HepG2 (cell line): ENCODE data around the gene TFAP2E. TPM values are rescaled to one million over a fixed set of nuclear protein-coding genes. Genes with fewer than 3 reads are reported as not detected.

Experiments used
- ATAC-seq: fragments of 200-7000 bp; cut with Tn5 transposase; 3 replicates; pipeline ENCODE4 v1.9.1; 2020; ENCODE audit warnings: mild to moderate bottlenecking, moderate library complexity
- BruUV-seq: library from RNA; stranded (reverse); fragments of 400-500 nt; replicated peaks from 2 replicates; lab custom pipeline; 2021; lab: Mats Ljungman, UMichigan
- CTCF ChIA-PET: fragments of 300-600 bp; formaldehyde crosslinking; extraction: SDS; loops from one replicate; lab custom pipeline; 2021; ENCODE audit warnings: low total read pairs, inconsistent platforms, low intra/inter-chr PET ratio; lab: Yijun Ruan, JAX
- POLR2A ChIA-PET: fragments of 350-600 bp; sonication (Branson Sonifier 250); formaldehyde crosslinking; loops from one replicate; lab custom pipeline; 2020; ENCODE audit warnings: antibody characterized with exemption, inconsistent platforms; lab: Yijun Ruan, JAX
- DNase-seq: peaks from one replicate; pipeline ENCODE4 v3.0.0-alpha.2; 2015; ENCODE audit warnings: low spot score
- FAIRE-seq: peaks from 3 replicates; lab custom pipeline; 2011; peaks lifted over from hg19 to GRCh38; lab: Jason Lieb, UNC
- H2AFZ ChIP-seq: one replicate; pipeline ENCODE4 v1.6.1; 2011; ENCODE audit warnings: low read length, inconsistent platforms
- H3K27ac ChIP-seq: fragments of 300-600 bp; 3 replicates; pipeline ENCODE4 v1.8.0; 2011; ENCODE audit warnings: mixed run types, mild to moderate bottlenecking, mixed read lengths, low read length, inconsistent platforms; ENCODE audit not compliant: insufficient read depth; ENCODE audit errors: extremely low read length
- H3K27me3 ChIP-seq, 2 experiments: fragments of 200-600 bp in 1 of 2; 2 replicates in 1 of 2; 3 replicates in 1 of 2; pipeline versions ENCODE4 v1.6.0 to v1.8.0; 2011; ENCODE audit warnings: low read length in 2 of 2, mild to moderate bottlenecking in 2 of 2, moderate library complexity in 2 of 2, inconsistent platforms in 1 of 2; ENCODE audit not compliant: insufficient read depth in 2 of 2, control insufficient read depth in 1 of 2
- H3K36me3 ChIP-seq, 2 experiments: fragments of 200-600 bp in 1 of 2; replicated peaks in 1 of 2; 2 replicates in 1 of 2; 3 replicates in 1 of 2; pipeline versions ENCODE4 v1.5.1 to v1.8.0; 2011; ENCODE audit warnings: low read length in 2 of 2, inconsistent platforms in 1 of 2; ENCODE audit not compliant: insufficient read depth in 2 of 2, control insufficient read depth in 1 of 2
- H3K4me1 ChIP-seq: 2 replicates; pipeline ENCODE4 v1.5.1; 2012; ENCODE audit warnings: low read length, inconsistent platforms; ENCODE audit not compliant: insufficient read depth
- H3K4me2 ChIP-seq: 2 replicates; pipeline ENCODE4 v1.6.0; 2011; ENCODE audit warnings: low read depth, low read length, inconsistent platforms
- H3K4me3 ChIP-seq, 3 experiments: fragments of 200-600 bp in 1 of 3; sonication (generic), shearing (Covaris generic) in 1 of 3; replicated peaks in 1 of 3; 2 replicates each; pipeline ENCODE4 v1.5.1; 2011 to 2016; ENCODE audit warnings: low read length in 3 of 3, inconsistent platforms in 2 of 3, low read depth in 2 of 3, mild to moderate bottlenecking in 2 of 3, control low read depth in 1 of 3, mixed read lengths in 1 of 3; ENCODE audit not compliant: insufficient read depth in 1 of 3
- H3K79me2 ChIP-seq: one replicate; pipeline ENCODE4 v1.6.1; 2011; ENCODE audit warnings: low read length, inconsistent platforms; ENCODE audit not compliant: insufficient read depth
- H3K9ac ChIP-seq: 2 replicates; pipeline ENCODE4 v1.6.0; 2011; ENCODE audit warnings: mild to moderate bottlenecking, low read depth, low read length, inconsistent platforms; ENCODE audit not compliant: insufficient read depth
- H3K9me3 ChIP-seq: 2 replicates; pipeline ENCODE4 v1.5.1; 2012; ENCODE audit warnings: mild to moderate bottlenecking, low read length
- H4K20me1 ChIP-seq: 2 replicates; pipeline ENCODE4 v1.6.0; 2011; ENCODE audit warnings: inconsistent platforms, mild to moderate bottlenecking, low read length, moderate library complexity; ENCODE audit not compliant: insufficient read depth
- CEBPZ ChIP-seq: IDR thresholded peaks from 2 replicates; pipeline ENCODE4 v1.6.1; 2012; ENCODE audit warnings: low read length, improper control_type of control experiment
- GMEB1 ChIP-seq: sonication (generic); formaldehyde crosslinking; IDR thresholded peaks from 2 replicates; pipeline ENCODE4 v1.5.1; 2020; ENCODE audit warnings: missing genetic modification reagents, mild to moderate bottlenecking, borderline replicate concordance
- ZNF207 ChIP-seq: fragments of 450-650 bp; IDR thresholded peaks from 2 replicates; pipeline ENCODE4 v1.6.1; 2016; ENCODE audit warnings: antibody characterized with exemption, borderline replicate concordance
- ZNF709 ChIP-seq: sonication (generic); formaldehyde crosslinking; IDR thresholded peaks from 2 replicates; pipeline ENCODE4 v1.5.0; 2020; ENCODE audit warnings: mild to moderate bottlenecking, missing genetic modification reagents
- WGBS: methylation state at CpG from one replicate; pipeline ENCODE4 v1.1.6; 2017; ENCODE audit warnings: low lambda C conversion rate; 5-methylcytosine and 5-hydroxymethylcytosine counted together
- in situ Hi-C: cut with HindIII; loops from 2 replicates; pipeline ENCODE4 v1.10.0; 2017; ENCODE audit warnings: low pct_unique_long_range_greater_than_20kb; ENCODE audit not compliant: extremely low pct_ligation_motif_present
- intact Hi-C: fragments of 100-400 bp; cut with micrococcal nuclease; formaldehyde crosslinking; loops from one replicate; pipeline ENCODE4 v1.10.0; 2022; ENCODE audit not compliant: unreplicated experiment
- polyA plus RNA-seq, 8 experiments: library from polyadenylated mRNA; depleted of rRNA in 3 of 8; stranded (reverse) in 7 of 8; unstranded in 1 of 8; fragments of >200 nt; fragmentation: Illumina TruSeq in 4 of 8; extraction: Trizol in 4 of 8; gene quantifications; 2 replicates each; pipeline versions ENCODE4 v1.2.1 to v1.2.3, GENCODE V29; 2011 to 2016; ENCODE audit warnings: low read depth in 4 of 8, missing spikeins in 1 of 8, mixed read lengths in 1 of 8; ENCODE audit not compliant: insufficient read depth in 1 of 8
- total RNA-seq, 5 experiments: library from RNA; depleted of rRNA; stranded (reverse); fragments of >200 nt; fragmentation: Illumina TruSeq; extraction: Trizol; gene quantifications; 2 replicates each; pipeline ENCODE4 v1.2.3, GENCODE V29; 2016; ENCODE audit warnings: low read depth in 1 of 5

Gene TFAP2E
- total and polyA plus RNA-seq, 2 of the 13 experiments (the other 11 are each of a cell fraction or from before 2014, with no cell fraction given): 0.31 to 0.41 TPM

- no peak for FAIRE-seq
- no peak for DNase-seq
- Histone ChIP-seq H3K79me2 (no peaks in the 10 kb centered on the region), H3K4me2 (no peak overlapping the region), H3K27me3 (no peaks in the 10 kb centered on the region), H3K9me3 (no peaks in the 10 kb centered on the region), H3K9ac (no peak overlapping the region), H3K4me3 (no peak overlapping the region), H2AFZ (no peak overlapping the region), H3K4me1 (peaks cover 15% of the 10 kb centered on the region), H4K20me1 (no peaks in the 10 kb centered on the region)
- CTCF ChIA-PET: no interaction called here
- intact Hi-C loops: no loop called here
- ATAC-seq: no peak
- 93% methylated on average over 7 of the region's 7 CpGs for WGBS
- BruUV-seq: no TSS peak
- no peak for TF ChIP-seq CEBPZ
- TF ChIP-seq ZNF709: no peak
- TF ChIP-seq ZNF207: no peak
- no peak for TF ChIP-seq GMEB1 (CRISPR knock-in tag)
- TF ChIP-seq, all 625 proteins: peak for 0
- H3K27ac ChIP-seq: no peak overlapping the region
- POLR2A ChIA-PET: no interaction called here
- peaks cover 0 to 11% of the 10 kb centered on the region in 2 experiments; a peak in 3 of 5 replicates for H3K36me3 ChIP-seq
- in situ Hi-C loops: no loop called here
These were observed 22.6 kb downstream of the TFAP2E start for GRCh38 chr1:35595684-35596083.
